ENCODE data around the gene GAREM1.
"Not testable (repeated sequence)": the region's sequence is repeated elsewhere in the genome, so short reads cannot be mapped to it uniquely, and the experiment has no call there.

GAREM1 gene

DNA sequence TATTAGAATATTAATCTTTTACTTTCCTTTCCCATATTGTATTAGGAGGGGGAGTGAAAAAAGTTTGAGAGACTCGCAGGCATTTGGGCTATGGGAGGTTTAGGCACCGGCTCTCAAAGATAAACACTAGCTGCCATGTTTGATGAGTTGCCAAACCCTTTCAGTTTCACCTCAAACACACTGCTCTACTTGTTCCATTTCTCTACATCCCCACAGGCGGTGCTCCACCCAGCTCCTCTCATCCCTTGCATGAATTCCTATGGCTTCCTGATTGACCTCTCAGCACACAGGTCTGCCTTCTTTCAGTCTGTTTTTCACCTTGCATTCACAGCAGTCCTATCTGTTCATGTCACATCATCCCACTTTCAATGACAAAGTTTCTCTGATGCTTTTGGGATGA is 215.1 kb downstream of the GAREM1 start:
- DNase-seq (ENCODE audit: low read depth): no peak

DNA sequence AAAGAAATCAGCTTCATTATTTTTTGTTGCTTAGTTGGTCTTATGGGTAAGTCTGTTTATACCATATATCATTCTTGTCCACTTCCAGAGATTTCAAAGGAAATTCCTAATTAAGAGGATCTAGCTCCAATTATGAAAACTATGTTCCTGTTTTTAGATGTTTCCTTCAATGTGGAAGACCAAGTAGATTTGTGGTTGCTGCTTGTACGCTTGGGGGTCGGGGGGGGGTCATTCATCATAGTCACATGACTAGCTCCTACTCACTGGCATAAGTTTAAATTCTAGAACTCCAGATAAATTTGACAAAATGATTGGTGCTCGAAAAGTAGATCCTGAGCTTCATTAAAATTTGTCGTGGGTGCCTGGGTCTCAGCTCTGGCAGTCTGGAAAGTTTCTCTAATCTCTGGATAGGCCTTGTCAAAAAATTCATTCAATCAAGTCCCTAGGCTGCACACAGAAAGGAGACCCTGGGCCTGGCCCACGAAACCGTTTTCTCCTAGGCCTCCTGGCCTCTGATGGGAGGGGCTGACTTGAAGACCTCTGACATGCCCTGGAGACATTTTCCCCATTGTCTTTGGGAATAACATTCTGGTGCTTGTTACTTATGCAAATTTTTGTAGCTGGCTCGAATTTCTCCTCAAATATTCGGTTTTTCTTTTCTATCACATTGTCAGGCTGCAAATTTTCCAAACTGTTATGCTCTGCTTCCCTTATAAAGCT is 218.4 kb downstream of the GAREM1 start:
- DNase-seq (ENCODE audit: low read depth): no peak

DNA sequence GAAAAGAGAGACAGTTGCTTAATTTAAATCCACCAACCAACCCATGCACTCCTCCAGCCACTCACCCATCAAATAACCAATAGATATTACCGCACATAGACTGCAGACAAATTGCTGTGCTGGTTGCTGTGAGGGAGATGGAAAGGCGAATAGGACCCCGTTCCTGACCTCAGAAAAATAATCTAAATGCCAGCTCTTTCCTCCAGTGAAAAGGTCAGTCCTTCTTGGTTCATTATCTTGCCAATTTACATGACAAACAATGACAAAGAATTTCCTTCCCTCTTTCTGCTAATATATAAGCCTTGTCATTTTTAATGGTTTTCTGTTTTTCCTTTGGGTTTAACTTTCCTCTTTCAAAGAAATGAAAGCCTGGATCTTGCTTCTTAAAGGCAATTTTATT is 219.2 kb downstream of the GAREM1 start:
- no peak for DNase-seq (ENCODE audit: low read depth)

DNA sequence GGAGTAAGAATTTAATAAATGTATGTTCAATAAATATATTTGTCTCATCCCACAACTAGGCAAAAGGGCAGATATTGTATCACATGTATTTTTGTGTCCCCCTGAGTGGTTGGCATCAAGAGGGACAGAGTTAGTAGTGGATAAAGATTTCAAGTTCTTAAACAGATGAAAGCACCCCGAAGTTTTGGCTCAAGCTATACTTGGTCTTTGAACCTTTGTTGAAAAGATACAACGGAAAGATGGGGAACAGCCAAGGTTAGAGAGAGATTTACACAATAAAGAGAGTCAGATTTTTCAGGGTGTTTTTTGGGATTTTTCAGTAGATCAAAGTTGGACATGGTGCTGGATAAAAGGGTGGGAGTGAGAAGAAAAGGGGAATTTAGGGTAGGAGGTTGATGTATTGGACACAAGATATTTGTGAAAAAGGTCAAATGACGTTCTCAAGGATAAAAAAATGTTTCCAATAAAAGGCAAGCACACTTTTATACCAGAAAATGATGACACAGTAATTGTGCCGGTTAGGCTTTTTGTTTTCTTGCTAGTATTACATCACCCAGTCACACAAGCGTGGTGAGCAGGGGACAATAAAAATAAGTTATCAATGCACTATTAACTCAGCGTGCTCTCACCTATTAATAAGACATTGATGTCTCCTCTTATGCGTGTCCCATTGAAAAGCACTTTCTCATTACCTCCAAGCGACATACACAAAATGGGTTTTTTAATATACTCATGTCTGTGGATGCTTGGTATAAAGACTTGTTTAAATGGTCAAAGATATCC is 221.3 kb downstream of the GAREM1 start:
- no peak for DNase-seq (ENCODE audit: low read depth)

DNA sequence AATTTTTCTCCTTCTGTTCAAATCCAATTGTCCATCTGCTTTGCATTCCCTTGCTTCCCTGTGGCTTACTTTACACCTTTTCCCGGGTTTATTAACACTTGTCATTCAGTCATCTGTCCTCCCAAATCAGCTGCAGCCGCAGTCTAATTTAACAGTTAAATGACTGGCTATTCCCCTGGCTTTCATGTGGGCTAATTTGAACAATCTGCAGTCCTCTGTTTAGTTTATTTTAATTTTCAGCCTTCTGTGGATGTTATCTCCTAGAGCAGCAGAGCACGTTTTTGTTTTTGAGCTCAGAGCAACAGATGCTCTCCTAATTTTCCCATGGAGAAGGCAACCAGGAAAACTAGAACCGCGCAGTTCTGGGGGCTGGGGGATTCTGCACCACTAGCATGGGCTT is 225.8 kb downstream of the GAREM1 start:
- DNase-seq (ENCODE audit: low read depth): no peak

DNA sequence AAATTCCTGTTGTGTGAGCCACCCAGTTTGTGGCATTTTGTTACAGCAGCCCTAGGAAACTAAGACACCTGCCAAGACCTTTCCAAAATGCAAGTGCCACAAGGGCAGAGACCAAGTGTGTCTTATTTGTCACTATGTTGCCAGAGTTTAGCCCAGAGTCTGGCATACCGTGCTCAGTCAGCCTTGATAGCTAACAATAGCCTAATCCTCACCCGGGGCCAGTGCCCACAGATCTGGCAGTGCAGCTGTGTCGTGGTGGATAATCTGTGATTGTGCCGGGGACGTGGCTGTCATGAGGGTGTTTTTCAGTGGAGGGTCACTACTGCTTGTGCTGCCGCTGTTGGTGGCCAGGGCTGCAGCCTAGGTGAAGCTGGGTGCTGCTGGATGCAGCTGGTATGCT is 227.3 kb downstream of the GAREM1 start:
- DNase-seq (ENCODE audit: low read depth): no peak

DNA sequence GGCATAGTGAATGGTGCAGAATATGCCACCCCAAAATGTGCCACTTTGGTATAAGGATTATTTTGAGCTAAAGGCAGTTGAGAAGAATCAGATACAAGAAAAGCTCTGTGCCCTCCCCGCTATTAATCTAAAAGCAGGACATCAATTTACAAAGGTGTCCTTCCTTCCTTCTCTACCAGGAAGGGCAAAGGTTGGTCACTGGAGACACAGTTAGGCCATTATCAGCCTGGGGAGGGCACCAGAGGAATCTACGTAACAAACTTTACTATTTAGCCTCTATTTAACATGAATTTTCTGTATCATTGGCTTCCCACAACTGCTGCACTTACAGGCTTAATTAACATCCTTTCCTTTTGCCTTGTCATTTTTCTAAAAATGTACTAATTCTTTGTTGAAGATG is 228.3 kb downstream of the GAREM1 start:
- DNase-seq (ENCODE audit: low read depth): no peak

DNA sequence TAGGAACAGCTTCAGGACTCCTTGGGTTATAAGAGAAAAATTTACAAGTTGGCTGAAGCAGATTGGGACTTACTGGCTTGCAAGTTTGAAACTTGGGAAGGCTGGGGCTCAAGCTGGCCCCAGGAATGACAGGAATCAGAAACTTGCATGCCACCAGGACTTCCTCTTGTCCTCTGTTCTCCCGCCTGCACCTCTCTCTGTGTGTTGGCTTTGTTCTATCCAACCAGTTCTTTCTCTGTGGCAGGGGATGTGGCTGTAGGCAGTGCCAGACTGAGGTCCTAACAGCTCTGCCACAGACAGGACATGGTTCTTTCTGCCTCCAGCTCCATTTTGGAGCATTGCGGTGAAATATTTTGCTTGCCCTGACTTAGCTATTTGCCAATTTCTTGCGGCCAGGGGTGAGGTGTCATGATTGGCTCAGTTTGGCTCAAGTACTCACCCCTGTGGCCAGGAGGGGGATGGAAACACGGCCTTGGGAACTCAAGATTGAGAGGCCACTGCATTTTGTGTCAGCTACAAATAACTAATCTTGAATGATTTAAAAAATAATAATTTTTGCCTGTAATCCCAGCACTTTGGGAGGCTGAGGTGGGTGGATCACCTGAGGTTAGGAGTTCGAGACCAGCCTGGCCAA is 231.9 kb downstream of the GAREM1 start:
- no peak for DNase-seq (ENCODE audit: low read depth)

DNA sequence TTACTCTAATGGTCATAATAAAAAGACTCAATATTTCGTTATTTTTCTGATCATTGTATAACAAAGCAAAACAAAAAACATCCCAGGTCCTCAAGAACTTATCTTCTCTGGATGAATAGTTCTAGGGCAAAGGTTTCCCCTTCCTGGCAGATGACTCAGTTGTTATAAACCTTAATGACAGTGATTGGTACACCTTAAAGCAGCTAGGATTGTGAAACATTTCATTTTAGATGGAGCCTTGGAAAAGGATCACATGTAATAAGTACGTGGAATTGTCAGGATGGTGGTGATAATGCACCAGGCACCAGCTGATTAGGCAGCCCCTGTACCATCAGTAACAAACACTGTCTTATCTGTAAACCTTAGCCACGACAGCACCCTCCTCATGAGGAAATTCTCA is 233.6 kb downstream of the GAREM1 start:
- no peak for DNase-seq (ENCODE audit: low read depth)

DNA sequence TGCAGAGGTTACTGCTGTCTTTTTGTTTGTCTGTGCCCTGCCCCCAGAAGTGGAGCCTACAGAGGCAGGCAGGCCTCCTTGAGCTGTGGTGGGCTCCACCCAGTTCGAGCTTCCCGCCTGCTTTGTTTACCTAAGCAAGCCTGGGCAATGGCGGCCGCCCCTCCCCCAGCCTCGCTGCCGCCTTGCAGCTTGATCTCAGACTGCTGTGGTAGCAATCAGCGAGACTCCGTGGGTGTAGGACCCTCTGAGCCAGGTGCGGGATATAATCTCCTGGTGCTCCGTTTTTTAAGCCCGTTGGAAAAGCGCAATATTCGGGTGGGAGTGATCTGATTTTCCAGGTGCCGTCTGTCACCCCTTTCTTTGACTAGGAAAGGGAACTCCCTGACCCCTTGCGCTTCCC is 237.3 kb downstream of the GAREM1 start:
- not testable (repeated sequence) for DNase-seq (ENCODE audit: low read depth)

DNA sequence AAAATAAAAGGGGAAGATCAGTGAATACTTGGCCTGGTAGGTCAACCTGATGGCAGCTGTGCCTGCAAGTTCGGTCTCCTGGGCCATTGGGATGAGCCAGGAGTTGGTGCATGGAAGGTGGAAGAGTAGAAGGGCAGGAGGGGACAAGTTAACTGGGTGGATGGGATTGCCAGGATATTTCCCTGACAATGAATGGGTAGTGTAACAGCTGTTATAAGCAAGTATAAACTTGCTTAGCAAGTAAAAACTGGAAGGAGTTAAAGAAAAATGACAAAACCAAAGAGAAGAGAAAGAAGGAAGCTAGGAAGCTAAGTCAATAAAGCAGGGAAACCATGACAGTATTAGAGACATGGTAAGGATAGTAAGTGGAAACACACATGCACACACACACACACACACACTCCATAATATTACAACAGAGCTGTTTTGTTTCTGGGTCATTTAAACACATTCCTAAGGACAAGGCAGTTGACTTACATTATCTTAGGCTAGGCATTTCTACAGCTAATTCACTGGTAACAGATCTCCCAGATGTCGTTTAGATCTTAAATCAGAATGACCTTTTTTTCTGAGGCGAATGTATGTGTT is 251.2 kb downstream of the GAREM1 start:
- no peak for DNase-seq (ENCODE audit: low read depth)

DNA sequence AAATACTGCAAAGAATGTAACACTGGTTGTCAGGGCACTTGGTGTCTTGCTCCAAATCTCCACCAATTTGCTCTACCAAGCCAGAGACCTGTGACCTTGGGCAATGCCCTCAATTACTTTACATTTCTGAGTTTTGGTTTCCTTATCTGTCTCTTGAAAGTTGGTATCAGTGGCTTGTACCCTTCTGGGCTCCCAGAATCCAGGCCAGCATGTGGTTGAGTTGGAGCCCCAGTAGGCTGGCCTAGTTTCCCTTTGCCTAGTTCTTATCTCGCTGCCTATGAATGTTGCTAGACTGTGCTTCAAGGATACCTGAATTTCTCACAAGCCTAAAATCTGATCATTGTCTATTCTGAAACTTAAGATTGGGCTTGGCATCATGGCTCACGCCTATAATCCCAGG is 254.3 kb downstream of the GAREM1 start:
- no peak for DNase-seq (ENCODE audit: low read depth)

DNA sequence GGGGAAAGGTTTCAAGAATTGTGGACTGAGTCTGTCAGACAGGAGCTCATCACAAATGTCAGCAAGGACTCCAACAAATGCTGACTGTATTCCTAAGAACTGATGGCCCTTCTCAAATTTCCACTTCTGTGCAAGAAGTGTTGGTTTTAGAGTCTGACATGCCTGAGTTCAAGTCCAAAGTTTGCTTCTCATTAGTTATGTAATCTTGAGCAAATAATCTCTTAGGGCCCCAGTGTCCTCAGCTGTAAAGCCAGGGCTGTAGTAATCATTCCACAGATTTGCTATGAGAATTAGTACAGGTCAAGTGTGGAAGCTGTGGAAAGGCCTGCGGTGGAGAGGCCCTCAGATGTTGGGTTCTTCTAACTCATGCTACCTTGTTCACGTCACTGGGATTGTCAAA is 257.0 kb downstream of the GAREM1 start:
- no peak for DNase-seq (ENCODE audit: low read depth)
